GM21526 (cell line): ENCODE measurements around the gene AQP12A.

ENCODE experiments used
- ATAC-seq: cut with Tn5 transposase; IDR thresholded peaks from one replicate; pipeline ENCODE4 v1.9.1; 2021; ENCODE audit warnings: moderate library complexity; ENCODE audit not compliant: unreplicated experiment, low FRiP score

The AQP12A gene

GRCh38 chr2:240719676-240720545 lies 28.2 kb downstream of the AQP12A start:
- no peak for ATAC-seq

GRCh38 chr2:240720686-240721595 lies 29.3 kb downstream of the AQP12A start:
- ATAC-seq, result no peak

- ATAC-seq, result no peak
Measured at GRCh38 chr2:240721596-240722180, 30.0 kb downstream of the AQP12A start.

GRCh38 chr2:240722376-240722775 lies 30.7 kb downstream of the AQP12A start:
- ATAC-seq, result no peak

- no peak for ATAC-seq
Measured at GRCh38 chr2:240722796-240723735, 31.4 kb downstream of the AQP12A start.

- ATAC-seq, result no peak
Measured at GRCh38 chr2:240723851-240724250, 32.2 kb downstream of the AQP12A start.

GRCh38 chr2:240724431-240724830 lies 32.8 kb downstream of the AQP12A start:
- ATAC-seq, result no peak

GRCh38 chr2:240725266-240725665 lies 33.6 kb downstream of the AQP12A start:
- ATAC-seq, result no peak

GRCh38 chr2:240725671-240726070 lies 34.0 kb downstream of the AQP12A start:
- ATAC-seq, result no peak

GRCh38 chr2:240726876-240727275 lies 35.2 kb downstream of the AQP12A start:
- no peak for ATAC-seq

- ATAC-seq, result no peak
Measured at GRCh38 chr2:240727439-240727838, 35.8 kb downstream of the AQP12A start.

- no peak for ATAC-seq
Measured at GRCh38 chr2:240727913-240728312, 36.2 kb downstream of the AQP12A start.

- ATAC-seq, result no peak
Measured at GRCh38 chr2:240728361-240728760, 36.7 kb downstream of the AQP12A start.

GRCh38 chr2:240728827-240729226 lies 37.2 kb downstream of the AQP12A start:
- ATAC-seq, result no peak

- no peak for ATAC-seq
Measured at GRCh38 chr2:240730501-240731177, 39.0 kb downstream of the AQP12A start.

GRCh38 chr2:240731178-240731545 lies 39.5 kb downstream of the AQP12A start:
- ATAC-seq, result no peak

- ATAC-seq, result no peak
Measured at GRCh38 chr2:240732184-240732583, 40.5 kb downstream of the AQP12A start.

GRCh38 chr2:240732911-240733622 lies 41.4 kb downstream of the AQP12A start:
- ATAC-seq, result no peak
